ENCODE results near the gene DLEU7. TPM values are rescaled to one million over a fixed set of nuclear protein-coding genes. Genes with fewer than 3 reads are reported as not detected.

DLEU7 gene
- total and polyA plus RNA-seq, 4 donors = 0.39 to 0.50 (median 0.48) TPM; not detected in 1

DNA sequence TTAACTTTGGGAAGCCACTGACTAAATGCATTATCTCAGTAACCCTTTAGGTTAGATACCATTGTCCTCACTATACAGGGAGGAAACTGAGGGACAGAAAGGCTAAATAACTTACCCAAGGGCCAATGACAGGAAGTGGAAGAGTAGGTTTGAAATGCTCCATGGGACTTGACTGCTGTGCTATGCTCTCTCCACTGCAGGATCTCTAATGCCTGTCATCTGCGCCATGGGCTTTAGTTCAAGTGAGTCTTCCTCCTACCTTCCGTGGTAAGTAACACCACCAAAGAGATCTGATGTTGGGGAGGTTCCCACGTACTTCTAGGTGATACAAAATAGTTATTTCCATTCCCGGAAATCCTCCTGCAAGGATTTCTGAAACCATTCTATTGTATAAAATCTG is 3.7 kb downstream of the DLEU7 start:
- ATAC-seq (ENCODE audit: low FRiP score) = no peak
- no peaks in the 10 kb centered on the region for H3K27me3 ChIP-seq (ENCODE audit: control insufficient read depth in 1 of 2, insufficient read depth in 2 of 2, low read length in 1 of 2)
- H3K27ac ChIP-seq (ENCODE audit: low read depth in 1 of 2, low read length in 2 of 2) = no peak overlapping the region
- H3K4me3 ChIP-seq (ENCODE audit: low read length in 2 of 2) = no peak overlapping the region
- H3K4me1 ChIP-seq (ENCODE audit: control insufficient read depth in 1 of 2, insufficient read depth in 2 of 2, low read length in 2 of 2) = peaks cover 4 to 6% of the 10 kb centered on the region in 2 donors
- no peaks in the 10 kb centered on the region for H3K36me3 ChIP-seq (ENCODE audit: control insufficient read depth in 1 of 2, insufficient read depth in 2 of 2, low read length in 1 of 2)
- H3K9me3 ChIP-seq (ENCODE audit: control insufficient read depth, low read length) = no peaks in the 10 kb centered on the region
- 95 to 99% methylated on average over 4 of the region's 4 CpGs for WGBS, 2 donors
- intact Hi-C loops (cut with DNase I) = no loop called here
- no peak for DNase-seq

GRCh38 chr13:50838701-50839100 is 4.8 kb downstream of the DLEU7 start:
- H3K9me3 ChIP-seq (ENCODE audit: control insufficient read depth, low read length) = no peaks in the 10 kb centered on the region
- ATAC-seq (ENCODE audit: low FRiP score) (no peak), DNase-seq (no peak)
- WGBS, 2 donors = 80 to 83% methylated on average over 8 of the region's 8 CpGs
- no peaks in the 10 kb centered on the region for H3K27me3 ChIP-seq (ENCODE audit: control insufficient read depth in 1 of 2, insufficient read depth in 2 of 2, low read length in 1 of 2)
- no peaks in the 10 kb centered on the region for H3K36me3 ChIP-seq (ENCODE audit: control insufficient read depth in 1 of 2, insufficient read depth in 2 of 2, low read length in 1 of 2)
- intact Hi-C loops (cut with DNase I) = no loop called here
- H3K4me3 ChIP-seq (ENCODE audit: low read length in 2 of 2) = no peak overlapping the region
- no peaks in the 10 kb centered on the region for H3K4me1 ChIP-seq (ENCODE audit: control insufficient read depth in 1 of 2, insufficient read depth in 2 of 2, low read length in 2 of 2)
- no peak overlapping the region for H3K27ac ChIP-seq (ENCODE audit: low read depth in 1 of 2, low read length in 2 of 2)

DNA sequence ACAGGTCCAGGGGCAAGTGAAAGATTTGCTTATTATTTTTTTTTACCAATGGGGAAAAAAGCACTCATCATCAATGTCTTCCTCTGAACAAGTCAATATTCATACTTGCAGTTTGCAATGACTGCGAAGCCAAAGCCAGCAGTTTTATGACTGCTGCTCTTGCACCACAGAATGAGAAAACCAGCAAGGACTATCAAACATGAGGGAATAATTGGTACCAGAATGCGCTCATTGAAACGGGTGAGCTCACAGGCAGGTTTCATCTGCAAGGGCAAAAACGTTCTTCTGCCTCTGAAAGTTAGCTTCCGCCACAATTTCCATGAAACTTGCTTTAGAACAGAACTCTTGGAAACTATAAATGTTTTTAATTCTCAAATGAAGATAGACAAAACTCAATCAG is 5.5 kb downstream of the DLEU7 start:
- no peak for ATAC-seq (ENCODE audit: low FRiP score)
- intact Hi-C loops (cut with DNase I) = no loop called here
- no peak for DNase-seq

DNA sequence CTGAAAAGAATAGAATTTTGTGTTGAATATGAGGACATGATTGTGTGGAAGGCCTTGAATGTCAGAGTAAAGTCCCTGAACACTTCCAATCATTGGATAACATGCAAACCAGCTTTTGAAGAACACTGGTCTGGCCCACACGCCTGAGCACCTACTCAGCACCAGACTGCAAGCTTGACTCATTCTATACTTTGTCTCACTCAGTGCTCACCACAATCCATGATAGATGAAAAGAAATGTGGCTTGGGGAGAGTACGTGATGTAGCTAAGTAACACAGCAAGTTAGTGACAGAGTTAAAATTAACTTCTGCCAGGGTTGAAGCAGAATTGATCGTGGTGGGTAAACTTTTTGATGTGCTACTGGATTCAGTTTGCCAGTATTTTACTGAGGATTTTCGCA is 12.0 kb downstream of the DLEU7 start:
- no peak overlapping the region for H3K4me3 ChIP-seq (ENCODE audit: low read length in 2 of 2)
- no peaks in the 10 kb centered on the region for H3K36me3 ChIP-seq (ENCODE audit: control insufficient read depth in 1 of 2, insufficient read depth in 2 of 2, low read length in 1 of 2)
- intact Hi-C loops (cut with DNase I) = no loop called here
- no peak overlapping the region for H3K27ac ChIP-seq (ENCODE audit: low read depth in 1 of 2, low read length in 2 of 2)
- DNase-seq (no peak), ATAC-seq (ENCODE audit: low FRiP score) (no peak)
- no peaks in the 10 kb centered on the region for H3K9me3 ChIP-seq (ENCODE audit: control insufficient read depth, low read length)
- no peaks in the 10 kb centered on the region for H3K27me3 ChIP-seq (ENCODE audit: control insufficient read depth in 1 of 2, insufficient read depth in 2 of 2, low read length in 1 of 2)
- WGBS, 2 donors = 89% methylated on average over 4 of the region's 4 CpGs
- no peaks in the 10 kb centered on the region for H3K4me1 ChIP-seq (ENCODE audit: control insufficient read depth in 1 of 2, insufficient read depth in 2 of 2, low read length in 2 of 2)

More for the DNA sequence above, 5.5 kb downstream of the DLEU7 start:
- H3K27me3 ChIP-seq (ENCODE audit: control insufficient read depth in 1 of 2, insufficient read depth in 2 of 2, low read length in 1 of 2) = no peaks in the 10 kb centered on the region
- no peaks in the 10 kb centered on the region for H3K36me3 ChIP-seq (ENCODE audit: control insufficient read depth in 1 of 2, insufficient read depth in 2 of 2, low read length in 1 of 2)
- H3K4me3 ChIP-seq (ENCODE audit: low read length in 2 of 2) = no peak overlapping the region
- WGBS, 2 donors = 94 to 95% methylated on average over 5 of the region's 5 CpGs
- no peak overlapping the region for H3K27ac ChIP-seq (ENCODE audit: low read depth in 1 of 2, low read length in 2 of 2)
- H3K9me3 ChIP-seq (ENCODE audit: control insufficient read depth, low read length) = no peaks in the 10 kb centered on the region
- no peaks in the 10 kb centered on the region for H3K4me1 ChIP-seq (ENCODE audit: control insufficient read depth in 1 of 2, insufficient read depth in 2 of 2, low read length in 2 of 2)

- WGBS, 2 donors = 66 to 73% methylated on average over 2 of the region's 2 CpGs
- Histone ChIP-seq H3K27me3 (ENCODE audit: control insufficient read depth in 1 of 2, insufficient read depth in 2 of 2, low read length in 1 of 2) (no peaks in the 10 kb centered on the region), H3K4me1 (ENCODE audit: control insufficient read depth in 1 of 2, insufficient read depth in 2 of 2, low read length in 2 of 2) (no peaks in the 10 kb centered on the region), H3K9me3 (ENCODE audit: control insufficient read depth, low read length) (no peaks in the 10 kb centered on the region), H3K4me3 (ENCODE audit: low read length in 2 of 2) (no peak overlapping the region), H3K36me3 (ENCODE audit: control insufficient read depth in 1 of 2, insufficient read depth in 2 of 2, low read length in 1 of 2) (no peaks in the 10 kb centered on the region), H3K27ac (ENCODE audit: low read depth in 1 of 2, low read length in 2 of 2) (no peak overlapping the region)
- peak; percentile 36 for ATAC-seq (ENCODE audit: low FRiP score)
- DNase-seq = no peak
- intact Hi-C loops (cut with DNase I) = no loop called here
Observed at GRCh38 chr13:50829896-50830295, 13.6 kb downstream of the DLEU7 start.

DNA sequence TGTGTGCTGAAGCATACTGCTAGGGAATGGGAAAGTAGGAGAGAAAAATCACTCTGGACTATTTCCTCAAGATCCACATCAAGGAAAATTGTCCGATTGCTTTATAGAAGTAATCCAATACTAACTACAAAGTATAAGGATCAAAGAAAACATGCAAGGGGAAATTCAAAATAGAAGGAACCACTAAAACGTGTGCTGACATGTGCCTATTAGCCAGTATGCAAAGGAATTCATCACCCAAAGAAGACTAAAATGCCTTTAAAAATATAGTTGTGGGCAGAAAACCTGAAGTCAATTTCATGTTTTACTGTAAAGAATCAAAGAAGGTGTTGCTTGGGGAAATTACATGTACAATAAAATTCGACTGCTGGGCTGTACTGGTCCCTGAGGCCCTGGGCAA is 14.3 kb downstream of the DLEU7 start:
- Histone ChIP-seq H3K4me1 (ENCODE audit: control insufficient read depth in 1 of 2, insufficient read depth in 2 of 2, low read length in 2 of 2) (no peaks in the 10 kb centered on the region), H3K9me3 (ENCODE audit: control insufficient read depth, low read length) (no peaks in the 10 kb centered on the region), H3K36me3 (ENCODE audit: control insufficient read depth in 1 of 2, insufficient read depth in 2 of 2, low read length in 1 of 2) (no peaks in the 10 kb centered on the region), H3K27ac (ENCODE audit: low read depth in 1 of 2, low read length in 2 of 2) (no peak overlapping the region), H3K27me3 (ENCODE audit: control insufficient read depth in 1 of 2, insufficient read depth in 2 of 2, low read length in 1 of 2) (no peaks in the 10 kb centered on the region), H3K4me3 (ENCODE audit: low read length in 2 of 2) (no peak overlapping the region)
- WGBS, 2 donors = 79 to 81% methylated on average over 3 of the region's 3 CpGs
- intact Hi-C loops (cut with DNase I) = no loop called here
- DNase-seq = no peak
- no peak for ATAC-seq (ENCODE audit: low FRiP score)

GRCh38 chr13:50826035-50826434 is 17.5 kb downstream of the DLEU7 start:
- intact Hi-C loops (cut with DNase I) = no loop called here
- no peak overlapping the region for H3K4me3 ChIP-seq (ENCODE audit: low read length in 2 of 2)
- DNase-seq (no peak), ATAC-seq (ENCODE audit: low FRiP score) (no peak)
- no peaks in the 10 kb centered on the region for H3K4me1 ChIP-seq (ENCODE audit: control insufficient read depth in 1 of 2, insufficient read depth in 2 of 2, low read length in 2 of 2)
- H3K9me3 ChIP-seq (ENCODE audit: control insufficient read depth, low read length) = no peaks in the 10 kb centered on the region
- H3K27me3 ChIP-seq (ENCODE audit: control insufficient read depth in 1 of 2, insufficient read depth in 2 of 2, low read length in 1 of 2) = no peaks in the 10 kb centered on the region
- WGBS, 2 donors = 90% methylated on average over 3 of the region's 3 CpGs
- H3K36me3 ChIP-seq (ENCODE audit: control insufficient read depth in 1 of 2, insufficient read depth in 2 of 2, low read length in 1 of 2) = no peaks in the 10 kb centered on the region
- no peak overlapping the region for H3K27ac ChIP-seq (ENCODE audit: low read depth in 1 of 2, low read length in 2 of 2)

DNA sequence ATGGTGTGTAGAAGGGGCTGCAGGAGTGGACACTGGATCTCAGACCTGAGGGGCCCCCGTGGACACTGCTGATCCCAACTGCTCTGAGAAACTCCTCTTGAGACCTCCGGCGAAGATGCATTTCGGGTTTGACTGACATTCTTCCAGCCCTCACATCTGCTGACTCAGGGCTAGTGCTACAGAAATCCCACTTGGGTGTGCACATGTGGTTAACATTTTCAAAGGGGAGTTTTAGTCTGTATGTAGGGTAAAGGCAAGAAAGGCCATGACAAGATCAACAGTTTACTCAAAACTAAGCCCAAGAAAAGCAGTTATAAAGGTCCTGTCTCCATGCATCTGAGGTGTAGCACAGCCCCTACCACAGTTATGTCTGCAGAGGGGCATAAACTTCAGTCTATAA is 31.2 kb downstream of the DLEU7 start:
- intact Hi-C loops (cut with DNase I) = no loop called here
- WGBS, 2 donors = 81 to 86% methylated on average over 4 of the region's 4 CpGs
- no peak overlapping the region for H3K27ac ChIP-seq (ENCODE audit: low read depth in 1 of 2, low read length in 2 of 2)

DNA sequence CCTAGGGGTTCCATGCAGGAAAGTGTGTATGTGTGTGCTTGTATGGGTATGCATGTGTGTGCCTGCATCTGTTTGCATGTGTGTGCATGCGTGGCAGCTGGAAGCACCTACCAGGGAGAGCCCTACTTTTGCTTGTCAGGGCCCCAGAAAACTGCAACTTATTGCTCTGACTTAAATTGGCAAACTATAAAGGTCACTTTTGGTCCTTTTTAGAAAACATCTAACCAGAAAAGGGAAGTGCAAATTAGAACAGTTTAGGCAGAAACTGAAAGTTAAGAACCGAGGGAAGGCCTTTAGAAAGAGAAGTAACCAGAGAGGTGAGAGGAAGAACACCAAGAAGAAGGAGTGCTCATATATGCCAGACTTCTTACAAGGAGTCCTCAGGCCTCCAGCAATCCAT is 32.5 kb downstream of the DLEU7 start:
- ATAC-seq (ENCODE audit: low FRiP score) = no peak
- Histone ChIP-seq H3K27ac (ENCODE audit: low read depth in 1 of 2, low read length in 2 of 2) (no peak overlapping the region), H3K36me3 (ENCODE audit: control insufficient read depth in 1 of 2, insufficient read depth in 2 of 2, low read length in 1 of 2) (no peaks in the 10 kb centered on the region), H3K4me3 (ENCODE audit: low read length in 2 of 2) (no peak overlapping the region), H3K9me3 (ENCODE audit: control insufficient read depth, low read length) (no peaks in the 10 kb centered on the region), H3K27me3 (ENCODE audit: control insufficient read depth in 1 of 2, insufficient read depth in 2 of 2, low read length in 1 of 2) (no peaks in the 10 kb centered on the region), H3K4me1 (ENCODE audit: control insufficient read depth in 1 of 2, insufficient read depth in 2 of 2, low read length in 2 of 2) (no peaks in the 10 kb centered on the region)
- intact Hi-C loops (cut with DNase I) = no loop called here
- no peak for DNase-seq
- 74 to 79% methylated on average over 2 of the region's 2 CpGs for WGBS, 2 donors

More for the DNA sequence above, 31.2 kb downstream of the DLEU7 start:
- H3K4me3 ChIP-seq (ENCODE audit: low read length in 2 of 2) = no peak overlapping the region
- no peaks in the 10 kb centered on the region for H3K36me3 ChIP-seq (ENCODE audit: control insufficient read depth in 1 of 2, insufficient read depth in 2 of 2, low read length in 1 of 2)
- no peaks in the 10 kb centered on the region for H3K4me1 ChIP-seq (ENCODE audit: control insufficient read depth in 1 of 2, insufficient read depth in 2 of 2, low read length in 2 of 2)
- no peaks in the 10 kb centered on the region for H3K9me3 ChIP-seq (ENCODE audit: control insufficient read depth, low read length)
- no peaks in the 10 kb centered on the region for H3K27me3 ChIP-seq (ENCODE audit: control insufficient read depth in 1 of 2, insufficient read depth in 2 of 2, low read length in 1 of 2)
- no peak for DNase-seq
- no peak for ATAC-seq (ENCODE audit: low FRiP score)

Measured in aorta (tissue), 5 donors.